PFSK-1 (cell line): Measurements from ENCODE around the gene ISG20L2.
A peak's percentile ranks its signal among the peaks of the same experiment; 100 is the strongest.

ENCODE experiments used
- POLR2AphosphoS5 ChIP-seq: IDR thresholded peaks from 2 replicates; pipeline ENCODE4 v1.6.1; 2012; ENCODE audit warnings: low read depth, mild to moderate bottlenecking, control low read depth, low read length, moderate library complexity
- TF ChIP-seq, protein P1 (sequence below), 2 experiments: IDR thresholded peaks; 2 replicates each; pipeline versions ENCODE4 v1.6.1 to v1.8.0; 2011 to 2012; ENCODE audit warnings: low read depth in 2 of 2, low read length in 2 of 2, control low read depth in 1 of 2, inconsistent platforms in 1 of 2, mild to moderate bottlenecking in 1 of 2, moderate library complexity in 1 of 2; ENCODE audit not compliant: insufficient read depth in 1 of 2

Gene ISG20L2

DNA sequence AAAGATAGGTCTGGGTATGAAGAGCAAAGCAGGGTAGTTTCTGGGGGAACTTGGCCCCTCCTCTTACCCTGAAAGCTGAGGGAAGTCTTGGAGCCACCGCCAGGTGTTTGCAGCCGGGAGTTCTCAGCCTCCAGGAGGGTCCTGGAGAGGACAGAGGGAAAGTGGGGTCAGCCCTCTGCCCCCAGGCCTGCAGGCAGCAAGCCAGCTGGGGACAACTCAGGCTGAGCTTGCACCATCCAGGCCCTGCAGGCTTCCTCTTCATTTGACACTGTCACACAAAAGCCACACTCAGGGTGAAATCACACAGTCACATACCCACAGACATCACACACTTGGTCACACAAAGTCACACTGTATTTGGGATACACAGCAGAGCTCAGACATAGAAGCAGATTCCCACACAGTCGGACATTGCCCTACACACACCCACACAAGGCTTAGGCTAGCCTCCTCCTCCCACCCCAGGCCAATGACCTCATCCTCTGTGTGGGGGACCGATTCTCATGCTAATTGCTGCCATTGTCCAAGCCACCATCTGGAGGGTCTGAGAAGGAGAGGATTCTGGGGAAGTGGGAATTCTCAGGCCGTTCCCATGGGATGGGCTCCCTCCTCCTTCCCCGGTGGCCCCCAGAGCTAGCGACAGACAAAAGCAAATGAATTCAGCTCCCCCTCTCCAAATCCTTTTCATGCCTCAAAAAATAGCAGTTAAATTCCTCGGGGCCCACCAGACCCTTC is 55.0 kb downstream of the ISG20L2 start:
- TF ChIP-seq, protein P1, sequence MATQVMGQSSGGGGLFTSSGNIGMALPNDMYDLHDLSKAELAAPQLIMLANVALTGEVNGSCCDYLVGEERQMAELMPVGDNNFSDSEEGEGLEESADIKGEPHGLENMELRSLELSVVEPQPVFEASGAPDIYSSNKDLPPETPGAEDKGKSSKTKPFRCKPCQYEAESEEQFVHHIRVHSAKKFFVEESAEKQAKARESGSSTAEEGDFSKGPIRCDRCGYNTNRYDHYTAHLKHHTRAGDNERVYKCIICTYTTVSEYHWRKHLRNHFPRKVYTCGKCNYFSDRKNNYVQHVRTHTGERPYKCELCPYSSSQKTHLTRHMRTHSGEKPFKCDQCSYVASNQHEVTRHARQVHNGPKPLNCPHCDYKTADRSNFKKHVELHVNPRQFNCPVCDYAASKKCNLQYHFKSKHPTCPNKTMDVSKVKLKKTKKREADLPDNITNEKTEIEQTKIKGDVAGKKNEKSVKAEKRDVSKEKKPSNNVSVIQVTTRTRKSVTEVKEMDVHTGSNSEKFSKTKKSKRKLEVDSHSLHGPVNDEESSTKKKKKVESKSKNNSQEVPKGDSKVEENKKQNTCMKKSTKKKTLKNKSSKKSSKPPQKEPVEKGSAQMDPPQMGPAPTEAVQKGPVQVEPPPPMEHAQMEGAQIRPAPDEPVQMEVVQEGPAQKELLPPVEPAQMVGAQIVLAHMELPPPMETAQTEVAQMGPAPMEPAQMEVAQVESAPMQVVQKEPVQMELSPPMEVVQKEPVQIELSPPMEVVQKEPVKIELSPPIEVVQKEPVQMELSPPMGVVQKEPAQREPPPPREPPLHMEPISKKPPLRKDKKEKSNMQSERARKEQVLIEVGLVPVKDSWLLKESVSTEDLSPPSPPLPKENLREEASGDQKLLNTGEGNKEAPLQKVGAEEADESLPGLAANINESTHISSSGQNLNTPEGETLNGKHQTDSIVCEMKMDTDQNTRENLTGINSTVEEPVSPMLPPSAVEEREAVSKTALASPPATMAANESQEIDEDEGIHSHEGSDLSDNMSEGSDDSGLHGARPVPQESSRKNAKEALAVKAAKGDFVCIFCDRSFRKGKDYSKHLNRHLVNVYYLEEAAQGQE (IDR thresholded peaks at IDR 0.05; ENCODE audit: insufficient read depth in 1 of 2, low read depth in 2 of 2, low read length in 2 of 2): no peak
- TF ChIP-seq POLR2AphosphoS5: peak; percentile 20; the same call in 1 of the 2 replicates
